ENCODE results near the gene SLC2A1. TPM values are rescaled to one million over a fixed set of nuclear protein-coding genes. Genes with fewer than 3 reads are reported as not detected.
A peak's percentile ranks its signal among the peaks of the same experiment; 100 is the strongest.

SLC2A1 gene
- total RNA-seq, 1 donor from 2014 or later, result 303 TPM

GRCh38 chr1:42886800-42887199, 71.9 kb downstream of the SLC2A1 start:
- H3K4me3 ChIP-seq, result no peak overlapping the region
- H3K27me3 ChIP-seq, result no peaks in the 10 kb centered on the region
- no peaks in the 10 kb centered on the region for H3K36me3 Mint-ChIP-seq
- H3K27me3 Mint-ChIP-seq (ENCODE audit: insufficient read depth, low read depth), result peaks cover 6% of the 10 kb centered on the region
- no peaks in the 10 kb centered on the region for H3K79me2 ChIP-seq (ENCODE audit: low read depth)
- no peak for DNase-seq (ENCODE audit: low spot score)
- H3K9me3 ChIP-seq (ENCODE audit: low read depth), result no peaks in the 10 kb centered on the region
- no peak overlapping the region for H3K9ac ChIP-seq
- no peaks in the 10 kb centered on the region for H3F3A ChIP-seq (ENCODE audit: low read depth)
- no peaks in the 10 kb centered on the region for H3K36me3 ChIP-seq
- no peaks in the 10 kb centered on the region for H3K9me3 Mint-ChIP-seq
- no peaks in the 10 kb centered on the region for H4K20me1 ChIP-seq (ENCODE audit: low read depth)
- H3K4me2 ChIP-seq, result no peak overlapping the region
- peaks cover 16% of the 10 kb centered on the region for H3K4me1 Mint-ChIP-seq
- TF ChIP-seq CTCF (IDR thresholded peaks at IDR 0.05), result no peak
- TF ChIP-seq EZH2 (IDR thresholded peaks at IDR 0.05), result no peak
- no peak for TF ChIP-seq EZH2phosphoT487 (IDR thresholded peaks at IDR 0.05)
- no peak overlapping the region for H3K27ac Mint-ChIP-seq
- no peak overlapping the region for H3K27ac ChIP-seq
- H3K4me3 Mint-ChIP-seq, result no peak overlapping the region
- peaks cover 3% of the 10 kb centered on the region for H3K4me1 ChIP-seq
- no peak overlapping the region for H2AFZ ChIP-seq (replicated peaks)

GRCh38 chr1:42886046-42886739, 72.5 kb downstream of the SLC2A1 start:
- no peaks in the 10 kb centered on the region for H3K79me2 ChIP-seq (ENCODE audit: low read depth)
- H3K9ac ChIP-seq, result no peak overlapping the region
- H3K4me3 ChIP-seq, result no peak overlapping the region
- no peak overlapping the region for H2AFZ ChIP-seq (replicated peaks)
- no peak overlapping the region for H3K4me2 ChIP-seq
- H3F3A ChIP-seq (ENCODE audit: low read depth), result no peaks in the 10 kb centered on the region
- H3K27ac ChIP-seq, result no peak overlapping the region
- H3K9me3 Mint-ChIP-seq, result no peaks in the 10 kb centered on the region
- no peaks in the 10 kb centered on the region for H3K27me3 ChIP-seq
- H3K4me1 ChIP-seq, result no peaks in the 10 kb centered on the region
- TF ChIP-seq EZH2 (IDR thresholded peaks at IDR 0.05) (no peak), EZH2phosphoT487 (IDR thresholded peaks at IDR 0.05) (no peak), CTCF (IDR thresholded peaks at IDR 0.05) (no peak)
- peak; percentile 17 for DNase-seq (ENCODE audit: low spot score)
- no peaks in the 10 kb centered on the region for H3K36me3 Mint-ChIP-seq
- no peaks in the 10 kb centered on the region for H3K36me3 ChIP-seq
- peaks cover 10% of the 10 kb centered on the region for H3K4me1 Mint-ChIP-seq
- peaks cover 6% of the 10 kb centered on the region for H3K27me3 Mint-ChIP-seq (ENCODE audit: insufficient read depth, low read depth)
- H3K27ac Mint-ChIP-seq, result no peak overlapping the region
- no peak overlapping the region for H3K4me3 Mint-ChIP-seq
- no peaks in the 10 kb centered on the region for H3K9me3 ChIP-seq (ENCODE audit: low read depth)
- H4K20me1 ChIP-seq (ENCODE audit: low read depth), result no peaks in the 10 kb centered on the region

- Histone ChIP-seq H3F3A (ENCODE audit: low read depth) (no peaks in the 10 kb centered on the region), H3K4me2 (no peak overlapping the region), H3K36me3 (no peaks in the 10 kb centered on the region), H4K20me1 (ENCODE audit: low read depth) (no peaks in the 10 kb centered on the region), H3K9me3 (ENCODE audit: low read depth) (no peaks in the 10 kb centered on the region), H3K27ac (no peak overlapping the region), H3K79me2 (ENCODE audit: low read depth) (no peaks in the 10 kb centered on the region), H3K4me3 (no peak overlapping the region), H3K4me1 (peaks cover 8% of the 10 kb centered on the region), H2AFZ (replicated peaks) (no peak overlapping the region), H3K27me3 (no peaks in the 10 kb centered on the region), H3K9ac (no peak overlapping the region)
- H3K4me1 Mint-ChIP-seq, result peaks cover 10% of the 10 kb centered on the region
- H3K36me3 Mint-ChIP-seq, result no peaks in the 10 kb centered on the region
- H3K4me3 Mint-ChIP-seq, result no peak overlapping the region
- no peak overlapping the region for H3K27ac Mint-ChIP-seq
- no peaks in the 10 kb centered on the region for H3K9me3 Mint-ChIP-seq
- no peaks in the 10 kb centered on the region for H3K27me3 Mint-ChIP-seq (ENCODE audit: insufficient read depth, low read depth)
- TF ChIP-seq EZH2 (IDR thresholded peaks at IDR 0.05), result no peak
- TF ChIP-seq EZH2phosphoT487 (IDR thresholded peaks at IDR 0.05), result no peak
- no peak for TF ChIP-seq CTCF (IDR thresholded peaks at IDR 0.05)
- DNase-seq (ENCODE audit: low spot score), result no peak
Observed at GRCh38 chr1:42880384-42880783, 78.3 kb downstream of the SLC2A1 start.

Data from neural progenitor cell (in vitro differentiated cells).